ENCODE measurements around the gene PDRG1.
A peak's percentile ranks its signal among the peaks of the same experiment; 100 is the strongest.

PDRG1 gene

DNA sequence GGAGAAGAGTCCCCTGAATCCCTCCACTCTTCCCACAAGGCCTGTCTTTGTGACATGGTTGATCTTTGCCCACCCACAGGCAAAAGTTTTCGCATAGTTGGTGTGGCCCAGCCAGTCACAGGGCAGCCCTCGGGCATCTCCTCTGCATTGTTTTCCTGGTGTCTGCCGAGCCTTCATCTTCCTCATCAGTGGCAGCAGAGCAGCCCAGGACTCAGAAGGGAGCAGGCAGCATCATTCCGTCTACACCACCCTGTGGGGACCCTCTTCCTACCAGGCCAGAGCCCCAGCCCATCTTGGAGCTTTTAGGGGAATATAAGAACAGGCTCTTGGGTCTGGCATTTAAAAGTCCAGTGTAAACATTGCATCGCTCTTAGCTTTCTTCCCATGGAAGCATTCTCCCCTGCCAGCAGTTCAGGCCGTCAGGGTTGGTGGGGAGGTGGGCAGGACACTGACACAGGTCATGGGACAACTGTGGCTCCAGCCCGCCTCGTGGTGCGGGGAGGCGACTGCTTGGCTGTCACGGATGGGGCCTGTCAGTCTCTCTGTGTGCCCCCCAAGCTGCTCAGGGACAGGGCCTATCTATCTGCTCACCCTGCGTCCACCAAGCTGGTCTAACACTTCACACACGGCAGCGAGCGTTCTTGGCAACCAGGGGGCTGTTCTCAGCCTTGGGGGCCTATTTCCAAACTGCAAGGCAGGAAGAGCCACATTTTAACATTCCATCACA, 38.3 kb downstream of the PDRG1 start:
- intact Hi-C loops (cut with DNase I) = no loop called here
- DNase-seq = peak in 1 of 10 donors; percentile 54

GRCh38 chr20:31910071-31910803, 41.6 kb downstream of the PDRG1 start:
- intact Hi-C loops (cut with DNase I) = no loop called here
- DNase-seq = no peak

- intact Hi-C loops (cut with DNase I) = no loop called here
- DNase-seq = no peak
Measured at GRCh38 chr20:31909253-31910070, 42.4 kb downstream of the PDRG1 start.

GRCh38 chr20:31908424-31908823, 43.4 kb downstream of the PDRG1 start:
- no peak for DNase-seq
- intact Hi-C loops (cut with DNase I) = no loop called here

DNA sequence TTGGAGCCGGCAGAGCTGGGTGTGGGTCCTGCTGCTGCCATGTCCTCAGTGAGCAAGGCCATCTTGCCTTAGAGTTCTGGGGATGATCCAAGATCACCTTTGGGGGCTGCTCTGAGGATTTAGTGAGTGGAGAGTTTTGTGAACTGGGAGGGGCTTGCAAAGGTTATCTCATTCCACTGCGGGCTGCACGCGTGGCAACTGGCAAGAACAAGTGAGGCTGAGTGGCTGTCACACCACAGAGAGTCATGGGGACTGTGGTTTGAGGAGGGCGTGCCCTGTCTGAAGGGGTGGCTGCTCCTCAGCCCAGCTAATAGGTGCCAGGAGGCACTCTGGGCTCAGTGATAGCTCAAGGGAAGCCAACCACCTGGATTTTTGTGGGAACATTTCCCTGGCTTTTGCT, 43.8 kb downstream of the PDRG1 start:
- intact Hi-C loops (cut with DNase I) = no loop called here
- DNase-seq = no peak

GRCh38 chr20:31907046-31907445, 44.8 kb downstream of the PDRG1 start:
- DNase-seq = no peak
- intact Hi-C loops (cut with DNase I) = no loop called here

- DNase-seq = no peak
- intact Hi-C loops (cut with DNase I) = no loop called here
Measured at GRCh38 chr20:31906001-31906400, 45.8 kb downstream of the PDRG1 start.

- intact Hi-C loops (cut with DNase I) = no loop called here
- no peak for DNase-seq
Measured at GRCh38 chr20:31903627-31904386, 48.0 kb downstream of the PDRG1 start.

DNA sequence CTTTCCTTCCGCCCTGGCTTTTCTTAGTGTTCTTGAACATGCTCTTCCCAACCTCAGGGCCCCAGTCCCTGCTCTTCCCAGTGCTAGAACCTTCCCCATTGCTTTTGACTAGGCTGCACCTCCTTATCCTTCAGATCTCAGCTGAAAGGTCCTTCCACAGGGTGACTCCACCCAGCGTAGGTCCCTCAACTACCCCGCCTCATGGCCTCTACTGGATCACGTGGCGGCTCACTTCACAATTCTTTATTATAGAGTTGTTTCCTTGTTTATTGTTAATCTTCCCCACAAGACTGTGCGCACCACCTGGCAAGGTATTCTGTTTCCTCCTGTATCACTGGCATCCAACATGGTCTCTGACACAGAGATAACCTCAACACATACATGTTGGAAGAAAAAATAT, 50.2 kb downstream of the PDRG1 start:
- no peak for DNase-seq
- intact Hi-C loops (cut with DNase I) = no loop called here

DNA sequence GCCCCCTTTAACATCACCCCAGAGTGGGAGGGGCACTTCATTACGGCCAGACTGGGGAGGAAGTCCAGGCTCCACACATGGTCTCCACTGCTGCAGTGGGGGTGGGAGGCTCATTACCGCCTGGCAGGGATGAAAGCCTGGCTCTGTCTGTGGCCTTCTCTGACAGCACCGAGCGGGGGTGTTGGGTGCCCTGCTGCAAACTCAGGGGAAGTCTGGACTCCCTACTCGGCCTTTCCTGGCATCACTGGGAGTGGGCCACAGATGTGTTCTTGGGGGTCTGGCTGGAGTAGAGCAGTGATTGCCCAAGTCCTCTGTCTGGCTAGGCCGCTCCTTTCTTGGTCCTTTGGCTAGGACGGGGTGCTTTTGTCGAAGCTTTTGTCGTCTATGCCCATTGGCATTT, 54.3 kb downstream of the PDRG1 start:
- no peak for DNase-seq
- intact Hi-C loops (cut with DNase I) = no loop called here

DNA sequence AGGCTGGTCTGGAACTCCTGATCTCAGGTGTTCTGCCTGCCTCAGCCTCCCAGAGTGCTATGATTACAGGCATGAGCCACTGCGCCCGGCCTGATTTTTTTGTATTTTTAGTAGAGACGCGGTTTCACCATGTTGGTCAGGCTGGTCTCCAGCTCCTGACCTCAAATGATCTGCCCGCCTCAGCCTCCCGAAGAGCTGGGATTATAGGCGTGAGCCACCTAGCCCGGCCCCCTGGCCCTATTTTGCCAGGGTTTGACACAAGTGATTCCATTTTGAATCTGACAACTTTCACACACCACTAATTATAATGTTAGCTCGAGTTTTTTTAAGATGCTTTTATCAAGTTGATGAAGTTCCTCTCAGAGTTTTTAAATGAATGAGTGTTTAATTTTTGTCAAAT, 55.8 kb downstream of the PDRG1 start:
- DNase-seq = no peak
- intact Hi-C loops (cut with DNase I) = no loop called here

DNA sequence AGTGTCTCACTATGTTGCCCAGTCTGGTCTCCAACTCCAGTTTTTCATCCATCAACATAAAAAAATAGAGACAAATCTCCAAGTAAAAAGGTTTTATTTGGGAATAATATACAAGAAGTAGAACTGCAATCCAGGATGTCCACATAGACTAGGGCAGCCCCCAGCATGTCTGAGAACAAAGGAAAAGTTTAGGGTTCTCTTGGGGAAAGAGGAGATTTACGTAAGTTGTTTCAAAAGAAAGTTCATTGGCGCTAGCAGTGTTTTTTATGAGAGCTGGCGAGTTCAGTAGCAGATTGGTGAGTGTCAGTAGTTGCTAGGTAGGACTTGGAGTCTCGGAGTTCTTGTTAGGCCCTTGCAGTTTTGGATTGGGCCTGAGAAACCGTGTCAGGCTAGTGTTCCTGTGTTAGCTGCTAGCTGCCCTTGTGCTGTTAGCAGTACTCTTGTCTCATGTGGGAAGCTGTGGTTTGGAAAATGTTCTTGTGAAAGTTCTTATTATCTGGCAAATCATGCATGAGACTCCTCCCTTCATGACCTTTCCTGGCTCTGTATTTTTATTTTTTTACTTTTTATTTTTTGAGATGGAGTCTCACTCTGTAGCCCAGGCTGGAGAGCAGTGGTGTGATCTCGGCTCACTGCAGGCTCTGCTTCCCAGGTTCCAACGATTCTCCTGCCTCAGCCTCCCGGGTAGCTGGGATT, 56.7 kb downstream of the PDRG1 start:
- intact Hi-C loops (cut with DNase I) = no loop called here
- DNase-seq = no peak
